AG04450 (cell line): ENCODE results near the gene BCL3. TPM values are rescaled to one million over a fixed set of nuclear protein-coding genes. Genes with fewer than 3 reads are reported as not detected.

ENCODE experiments used
- CTCF ChIA-PET: fragments of 300-600, 350-600 bp; formaldehyde crosslinking; extraction: SDS; loops from one replicate; lab custom pipeline; 2022; ENCODE audit warnings: antibody characterized with exemption, inconsistent platforms; lab: Charles Lee
- POLR2A ChIA-PET: fragments of 350-600 bp; formaldehyde crosslinking; extraction: SDS; loops from one replicate; lab custom pipeline; 2021; ENCODE audit warnings: antibody characterized with exemption, inconsistent platforms; lab: Yijun Ruan, JAX
- DNase-seq: peaks from one replicate; pipeline ENCODE4 v3.0.0-alpha.2; 2011; ENCODE audit warnings: low read depth, low spot score
- H3K27ac ChIP-seq: one replicate; pipeline ENCODE4 v1.5.1; 2012; ENCODE audit warnings: low read depth, low read length, control low read depth
- H3K27me3 ChIP-seq: one replicate; pipeline ENCODE4 v1.6.0; 2012; ENCODE audit warnings: low read length; ENCODE audit not compliant: control insufficient read depth, insufficient read depth
- H3K4me3 ChIP-seq: 2 replicates; pipeline ENCODE4 v1.5.1; 2011; ENCODE audit warnings: mild to moderate bottlenecking, low read depth, low read length, control low read depth
- H3K9me3 ChIP-seq: 2 replicates; pipeline ENCODE4 v1.5.1; 2012; ENCODE audit warnings: low read length; ENCODE audit not compliant: control insufficient read depth, insufficient read depth
- CTCF ChIP-seq: IDR thresholded peaks from 2 replicates; pipeline ENCODE4 v1.5.1; 2011; ENCODE audit warnings: low read depth, low read length, control low read depth, inconsistent platforms
- polyA plus RNA-seq: library from polyadenylated mRNA; depleted of rRNA; stranded (reverse); fragments of >200 nt; gene quantifications from 2 replicates; pipeline ENCODE4 v1.2.3, GENCODE V29; 2011

Gene BCL3
- polyA plus RNA-seq, 1 experiment = 5.6 TPM

- no peak overlapping the region for H3K27ac ChIP-seq
- no peaks in the 10 kb centered on the region; the same call in 1 of the 2 replicates for H3K9me3 ChIP-seq
- H3K4me3 ChIP-seq = no peak overlapping the region
- CTCF ChIA-PET = interaction anchor here (0.6 to 8.1 kb wide), 50 partner anchors 9 to 242 kb away, joined by 3 to 294 read pairs (median 6); partner anchors contain the start of genes BCAM, BCL3 and NECTIN2
- POLR2A ChIA-PET = interaction anchor here (1.1 to 1.5 kb wide), 3 partner anchors 19 to 48 kb away, joined by 4 to 9 read pairs (median 8); no protein-coding TSS in a partner anchor
- peak; percentile 97 for TF ChIP-seq CTCF
- H3K27me3 ChIP-seq = no peaks in the 10 kb centered on the region
- DNase-seq = peak; percentile 53
Measured at GRCh38 chr19:44723952-44724319, 24.6 kb upstream of the BCL3 start.

GRCh38 chr19:44725251-44725650 is 23.3 kb upstream of the BCL3 start:
- CTCF ChIA-PET = interaction anchor here (1.5 to 8.1 kb wide), 9 partner anchors 13 to 121 kb away, joined by 3 to 294 read pairs (median 20); partner anchors contain the start of genes BCAM, BCL3 and NECTIN2
- no peaks in the 10 kb centered on the region; the same call in 1 of the 2 replicates for H3K9me3 ChIP-seq
- no peak for DNase-seq
- POLR2A ChIA-PET = interaction anchor here (1.5 kb wide), 1 partner anchor 17 kb away, joined by 8 read pairs; no protein-coding TSS in a partner anchor
- no peak overlapping the region for H3K27ac ChIP-seq
- no peak for TF ChIP-seq CTCF
- H3K4me3 ChIP-seq = no peak overlapping the region
- no peaks in the 10 kb centered on the region for H3K27me3 ChIP-seq

- ChIA-PET POLR2A (no interaction called here), CTCF (interaction anchor here (2.4 to 8.1 kb wide), 4 partner anchors 28 to 83 kb away, joined by 12 to 294 read pairs (median 34); partner anchors contain the start of gene BCAM)
- TF ChIP-seq CTCF = no peak
- DNase-seq = no peak
- Histone ChIP-seq H3K27me3 (no peaks in the 10 kb centered on the region), H3K4me3 (no peak overlapping the region), H3K27ac (no peak overlapping the region), H3K9me3 (no peaks in the 10 kb centered on the region; the same call in 1 of the 2 replicates)
Measured at GRCh38 chr19:44725684-44726083, 22.8 kb upstream of the BCL3 start.

GRCh38 chr19:44726465-44726864 is 22.0 kb upstream of the BCL3 start:
- ChIA-PET POLR2A (no interaction called here), CTCF (interaction anchor here (0.9 to 8.1 kb wide), 3 partner anchors 23 to 57 kb away, joined by 5 to 294 read pairs (median 47); no protein-coding TSS in a partner anchor)
- no peaks in the 10 kb centered on the region for H3K27me3 ChIP-seq
- TF ChIP-seq CTCF = no peak
- H3K4me3 ChIP-seq = no peak overlapping the region
- H3K27ac ChIP-seq = no peak overlapping the region
- no peak for DNase-seq
- no peaks in the 10 kb centered on the region; the same call in 1 of the 2 replicates for H3K9me3 ChIP-seq

GRCh38 chr19:44728178-44728577 is 20.3 kb upstream of the BCL3 start:
- no peaks in the 10 kb centered on the region; the same call in 1 of the 2 replicates for H3K9me3 ChIP-seq
- H3K4me3 ChIP-seq = no peak overlapping the region
- ChIA-PET POLR2A (no interaction called here), CTCF (interaction anchor here (0.9 to 2.8 kb wide), 3 partner anchors 42 to 157 kb away, joined by 3 to 14 read pairs (median 3); no protein-coding TSS in a partner anchor)
- no peaks in the 10 kb centered on the region for H3K27me3 ChIP-seq
- no peak overlapping the region for H3K27ac ChIP-seq
- no peak for TF ChIP-seq CTCF
- DNase-seq = no peak
